Bronchial epithelial cell (primary cell): ENCODE measurements around the gene CCSER1. TPM values are rescaled to one million over a fixed set of nuclear protein-coding genes. Genes with fewer than 3 reads are reported as not detected.

Experiments used
- DNase-seq: peaks from one replicate; pipeline ENCODE4 v3.0.0-alpha.2; 2010; ENCODE audit warnings: low read depth
- FAIRE-seq: peaks from 2 replicates; lab custom pipeline; 2011; peaks lifted over from hg19 to GRCh38; lab: Jason Lieb, UNC
- H3K27me3 ChIP-seq: 2 replicates; pipeline ENCODE4 v1.5.1; 2011; ENCODE audit warnings: low read length; ENCODE audit not compliant: control insufficient read depth, insufficient read depth
- H3K36me3 ChIP-seq: 2 replicates; pipeline ENCODE4 v1.5.1; 2011; ENCODE audit warnings: low read length; ENCODE audit not compliant: control insufficient read depth, insufficient read depth
- H3K4me3 ChIP-seq: 2 replicates; pipeline ENCODE4 v1.5.1; 2011; ENCODE audit warnings: mild to moderate bottlenecking, low read depth, low read length, control low read depth
- CTCF ChIP-seq: IDR thresholded peaks from 2 replicates; pipeline ENCODE4 v1.5.1; 2011; ENCODE audit warnings: mild to moderate bottlenecking, moderate library complexity, low read length, control low read depth, inconsistent platforms; ENCODE audit not compliant: insufficient read depth, severe bottlenecking
- total RNA-seq: library from RNA; depleted of rRNA; stranded (reverse); fragments of >200 nt; gene quantifications from 2 replicates; pipeline ENCODE4 v1.2.1, GENCODE V29; 2014

Gene CCSER1
- total RNA-seq, 1 donor from 2014 or later, result 6.6 TPM

- no peak for TF ChIP-seq CTCF
- FAIRE-seq (peak; percentile 23), DNase-seq (no peak)
- no peaks in the 10 kb centered on the region for H3K27me3 ChIP-seq
- no peaks in the 10 kb centered on the region for H3K36me3 ChIP-seq
- no peak overlapping the region for H3K4me3 ChIP-seq
Measured at GRCh38 chr4:91032725-91033445, 905.7 kb downstream of the CCSER1 start.

GRCh38 chr4:91035276-91035675 is 908.1 kb downstream of the CCSER1 start:
- no peak for TF ChIP-seq CTCF
- no peak for FAIRE-seq
- no peaks in the 10 kb centered on the region for H3K27me3 ChIP-seq

DNA sequence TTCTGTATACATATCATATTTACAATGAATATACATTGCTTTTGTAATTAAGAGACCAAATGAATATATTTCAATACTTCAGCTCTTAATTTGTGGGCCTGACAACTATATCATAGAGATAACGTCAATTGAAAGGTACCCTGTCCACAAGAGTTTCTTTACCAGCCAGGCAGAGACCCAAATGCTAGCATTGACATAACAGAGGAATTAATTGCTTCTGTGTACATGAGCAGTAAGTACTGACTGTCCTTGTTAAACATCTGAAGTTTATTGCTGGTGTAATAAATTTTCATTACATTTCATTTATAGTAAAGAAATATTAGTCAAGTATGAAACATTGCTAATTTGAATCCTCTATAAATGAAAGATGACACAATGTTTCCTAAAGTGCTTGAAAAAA is 910.8 kb downstream of the CCSER1 start:
- no peak for FAIRE-seq
- TF ChIP-seq CTCF, result no peak

More at GRCh38 chr4:91035276-91035675, 908.1 kb downstream of the CCSER1 start:
- H3K4me3 ChIP-seq, result no peak overlapping the region
- no peaks in the 10 kb centered on the region for H3K36me3 ChIP-seq
- DNase-seq, result no peak

GRCh38 chr4:91057871-91058270 is 930.7 kb downstream of the CCSER1 start:
- H3K4me3 ChIP-seq, result no peak overlapping the region
- H3K36me3 ChIP-seq, result no peaks in the 10 kb centered on the region
- H3K27me3 ChIP-seq, result no peaks in the 10 kb centered on the region
- TF ChIP-seq CTCF, result no peak
- FAIRE-seq, result no peak
- DNase-seq, result peak; percentile 91

More for the DNA sequence above, 910.8 kb downstream of the CCSER1 start:
- DNase-seq, result no peak
- no peak overlapping the region for H3K4me3 ChIP-seq
- no peaks in the 10 kb centered on the region for H3K36me3 ChIP-seq
- no peaks in the 10 kb centered on the region for H3K27me3 ChIP-seq

- H3K36me3 ChIP-seq, result no peaks in the 10 kb centered on the region
- FAIRE-seq (no peak), DNase-seq (peak; percentile 93)
- no peak overlapping the region for H3K4me3 ChIP-seq
- no peaks in the 10 kb centered on the region for H3K27me3 ChIP-seq
- TF ChIP-seq CTCF, result no peak
Measured at GRCh38 chr4:91058345-91058744, 931.2 kb downstream of the CCSER1 start.
